HG03025 (cell line): ENCODE data around the gene SHISAL2A.

Source experiments
- ATAC-seq: cut with Tn5 transposase; IDR thresholded peaks from one replicate; pipeline ENCODE4 v1.9.1; 2021; ENCODE audit warnings: mild to moderate bottlenecking, moderate library complexity; ENCODE audit not compliant: unreplicated experiment, low FRiP score

SHISAL2A gene

DNA sequence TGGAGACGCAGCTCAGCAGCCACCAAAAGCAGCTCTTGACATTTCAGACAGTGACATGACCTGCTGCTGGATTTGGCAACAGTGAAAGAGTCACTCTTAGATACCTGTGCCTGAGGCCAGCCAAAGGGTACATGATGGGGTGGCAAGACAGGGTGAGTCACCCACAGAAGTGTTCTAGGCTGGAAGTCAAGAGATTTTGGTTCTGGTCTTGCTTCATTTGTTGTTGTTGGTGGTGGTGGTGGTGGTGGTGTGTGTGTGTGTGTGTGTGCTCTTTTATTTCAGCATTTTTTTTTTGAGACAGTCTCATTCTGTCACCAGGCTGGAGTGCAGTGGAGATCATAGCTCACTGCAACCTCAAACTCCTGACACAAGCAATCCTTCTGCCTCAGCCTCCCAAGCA is 25.8 kb downstream of the SHISAL2A start:
- ATAC-seq: no peak

DNA sequence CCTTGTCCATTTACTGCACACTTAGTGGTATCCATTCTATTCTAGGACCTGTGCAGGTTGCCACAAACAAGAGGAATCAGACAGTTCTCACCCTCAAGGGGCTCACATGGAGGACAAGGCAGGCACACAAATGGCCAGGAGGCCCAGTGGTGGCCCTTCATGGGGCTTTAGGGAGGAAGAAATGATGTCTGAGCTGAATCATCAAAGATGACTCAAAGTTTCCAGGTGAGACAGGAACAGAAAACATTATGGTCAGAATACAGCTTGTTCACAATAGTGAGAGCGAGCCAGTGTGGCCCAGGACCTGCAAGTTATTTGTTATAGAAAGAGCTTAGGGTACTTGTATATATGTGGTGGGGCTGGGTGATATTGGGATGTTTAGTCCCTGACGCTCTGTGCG is 26.4 kb downstream of the SHISAL2A start:
- no peak for ATAC-seq

DNA sequence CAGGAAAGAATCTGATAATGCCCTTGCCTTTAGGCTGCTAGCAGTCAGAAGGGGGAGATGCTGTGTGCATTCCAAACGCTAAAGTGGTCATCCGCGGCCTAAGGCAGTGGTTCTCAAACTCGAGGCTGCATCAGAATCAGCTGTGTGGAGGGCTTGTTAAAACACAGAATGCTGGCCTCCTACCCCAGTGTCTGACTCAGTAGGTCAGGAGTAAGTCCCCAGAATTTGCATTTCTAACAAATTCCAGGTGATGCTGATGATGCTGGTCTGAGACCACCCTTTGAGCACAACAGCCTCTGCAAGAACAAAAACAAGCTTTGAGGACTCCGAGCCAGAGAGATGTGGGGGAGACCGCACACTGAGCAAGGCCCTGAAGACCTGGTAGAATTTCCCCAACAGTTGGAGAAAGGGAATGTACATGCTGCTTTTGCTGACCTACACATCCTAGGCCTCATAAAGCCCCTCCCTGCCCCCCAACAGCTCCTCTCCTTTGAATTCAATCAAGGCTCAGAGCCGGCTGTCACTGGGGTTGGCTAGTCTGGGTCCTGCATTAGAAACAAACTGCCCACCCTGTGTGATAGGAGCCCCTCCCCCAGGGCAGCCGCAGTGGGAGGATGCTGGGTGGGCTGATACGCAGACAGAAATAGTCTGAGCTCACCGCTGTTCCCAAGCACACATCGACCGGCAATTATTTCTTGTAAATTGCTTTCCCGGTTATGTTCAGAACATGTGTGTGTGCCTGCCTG is 27.1 kb downstream of the SHISAL2A start:
- no peak for ATAC-seq

DNA sequence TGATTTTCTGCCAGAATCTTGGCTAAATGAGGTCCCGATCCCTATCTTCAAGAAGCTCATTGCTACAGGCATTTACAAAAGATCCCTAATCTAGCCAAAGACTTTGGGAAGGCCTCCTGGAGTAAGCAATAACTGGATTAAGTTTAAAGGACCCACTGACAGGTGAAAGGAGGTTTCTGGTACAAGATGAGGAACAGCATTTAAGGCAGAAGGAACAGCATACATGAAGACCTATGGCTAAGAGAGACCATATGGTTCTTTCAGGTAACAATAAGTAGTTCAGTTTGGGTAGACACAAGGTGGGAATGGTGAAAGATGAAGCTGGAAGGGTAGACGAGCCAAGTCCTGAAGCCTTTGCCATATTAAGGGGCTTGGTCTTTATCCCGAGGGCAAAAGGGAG is 27.8 kb downstream of the SHISAL2A start:
- no peak for ATAC-seq

DNA sequence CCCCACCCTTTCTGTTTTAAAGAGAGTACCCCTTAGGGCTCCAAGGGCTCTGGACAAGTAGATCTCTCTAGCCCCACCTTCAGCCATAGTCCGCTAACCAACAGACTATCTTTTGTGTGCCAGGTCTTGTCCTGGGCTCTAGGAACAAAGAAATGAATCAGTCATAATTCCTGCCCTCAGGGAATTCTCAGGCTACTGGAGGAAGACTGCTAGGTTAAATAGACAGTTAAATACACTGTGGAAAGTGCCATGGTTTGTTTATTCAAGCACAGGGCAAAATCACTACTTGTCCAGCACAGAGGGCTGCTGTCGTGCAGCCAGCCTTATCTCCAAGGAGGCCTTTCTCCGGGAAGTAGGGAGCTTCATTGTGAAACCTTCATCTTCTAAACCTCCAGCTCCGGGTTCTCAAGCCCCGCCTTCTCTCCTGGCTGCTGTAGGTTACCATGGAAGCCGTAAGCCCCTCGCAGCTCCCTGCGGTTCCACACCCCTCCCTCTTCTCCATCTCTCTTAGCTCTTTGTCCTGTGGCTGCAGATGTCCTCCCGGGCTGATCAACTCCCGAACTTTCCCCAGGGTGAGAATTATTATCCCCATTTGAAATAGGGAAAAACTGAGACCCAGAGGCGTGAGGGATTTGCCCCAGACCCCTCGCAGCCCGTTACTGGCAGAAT is 29.8 kb downstream of the SHISAL2A start:
- no peak for ATAC-seq

DNA sequence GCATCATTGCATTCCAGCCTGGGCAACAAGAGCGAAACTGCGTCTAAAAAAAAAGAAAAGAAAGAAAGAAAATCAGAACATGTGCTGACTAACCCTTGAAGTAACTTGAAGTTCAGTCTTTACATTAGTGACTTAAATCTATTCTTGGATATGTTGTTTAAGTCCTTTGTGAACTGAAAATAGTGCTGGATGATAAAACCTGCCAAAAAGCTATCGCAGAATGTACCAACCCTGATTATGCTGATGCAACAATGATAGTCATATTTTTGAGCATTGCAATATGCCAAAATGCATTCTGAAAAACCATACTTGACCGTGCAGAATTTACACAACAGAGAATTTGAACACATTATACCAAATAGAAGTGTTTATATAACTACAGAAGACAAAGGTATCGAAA is 30.7 kb downstream of the SHISAL2A start:
- ATAC-seq: no peak

DNA sequence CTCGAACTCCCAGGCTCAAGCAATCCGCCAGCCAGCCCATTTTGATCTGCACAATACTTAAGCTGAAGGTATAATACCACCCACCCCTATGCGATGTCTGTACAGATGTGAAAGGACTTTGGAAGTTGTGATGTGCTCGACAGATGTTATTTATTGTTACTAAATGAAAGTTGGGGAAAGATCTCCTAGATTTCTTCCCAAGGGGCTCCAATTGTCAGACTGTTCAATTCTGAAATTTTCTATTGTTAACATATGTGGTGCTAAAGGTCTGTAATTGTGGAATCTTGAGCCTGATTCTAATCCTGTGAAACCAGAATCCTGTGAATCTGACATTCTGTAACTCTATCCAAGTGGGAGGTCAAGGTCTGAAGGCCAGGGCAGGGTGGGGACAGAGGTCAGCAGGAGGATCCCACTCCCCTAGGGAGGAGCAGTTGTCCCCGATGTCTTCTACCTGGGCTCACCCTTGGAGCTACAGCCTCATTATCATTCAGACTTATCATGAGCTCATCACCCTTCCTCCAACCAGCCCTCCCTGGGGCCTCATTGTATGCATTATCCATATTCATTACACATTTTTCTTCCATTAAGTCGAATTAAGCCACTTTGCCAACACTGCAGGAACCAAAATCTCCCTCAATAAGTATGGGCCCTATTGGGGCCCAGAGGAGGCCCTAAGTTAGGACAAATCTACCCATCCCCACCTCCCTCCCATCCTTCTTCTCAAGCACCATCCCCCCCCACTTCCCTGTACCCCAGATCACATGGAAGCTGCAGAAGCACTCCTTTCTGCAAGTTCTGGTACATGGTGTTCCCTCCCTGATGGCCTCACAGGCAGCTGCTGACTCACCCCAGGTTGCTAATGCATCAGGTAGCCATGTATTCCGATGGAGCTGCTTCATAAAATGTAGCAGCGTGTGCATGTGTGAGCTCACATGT is 32.3 kb downstream of the SHISAL2A start:
- ATAC-seq: no peak

DNA sequence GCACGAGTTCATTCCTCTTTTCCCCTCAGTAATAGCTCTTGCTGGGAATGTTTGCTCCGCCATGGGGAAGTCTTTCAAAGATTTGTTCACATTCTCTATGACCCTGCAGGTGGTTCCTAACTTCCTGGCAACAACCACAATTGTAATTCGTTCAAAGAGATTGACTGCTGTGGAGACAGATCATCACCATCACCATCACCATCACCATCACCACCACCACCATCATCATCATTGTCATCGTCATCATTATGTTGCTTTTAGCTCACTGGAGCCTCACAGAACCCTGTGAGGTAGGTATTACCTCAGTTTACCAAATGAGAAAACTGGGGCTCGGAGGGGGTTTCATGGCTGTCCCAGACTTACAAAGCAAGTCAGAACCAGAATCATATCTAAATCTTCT is 34.3 kb downstream of the SHISAL2A start:
- no peak for ATAC-seq

DNA sequence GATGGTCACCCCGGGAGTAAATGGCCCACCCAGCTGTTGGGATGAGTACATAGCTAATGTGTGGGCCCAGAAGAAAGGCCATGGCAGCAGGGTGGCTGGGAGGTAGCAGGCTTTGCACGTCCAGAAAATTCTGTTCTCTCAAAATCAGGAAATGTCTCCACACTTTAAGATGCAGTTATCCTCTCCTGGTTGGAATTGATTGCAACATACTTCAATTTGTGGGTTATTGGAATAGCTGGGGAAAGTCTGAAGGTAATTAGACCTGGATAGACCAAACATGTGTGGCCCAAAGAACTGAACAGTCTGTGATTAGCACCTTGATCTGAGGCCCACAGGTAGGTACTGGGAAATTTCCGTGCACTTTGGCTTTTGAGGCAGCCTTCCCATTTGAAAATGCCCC is 35.0 kb downstream of the SHISAL2A start:
- no peak for ATAC-seq

DNA sequence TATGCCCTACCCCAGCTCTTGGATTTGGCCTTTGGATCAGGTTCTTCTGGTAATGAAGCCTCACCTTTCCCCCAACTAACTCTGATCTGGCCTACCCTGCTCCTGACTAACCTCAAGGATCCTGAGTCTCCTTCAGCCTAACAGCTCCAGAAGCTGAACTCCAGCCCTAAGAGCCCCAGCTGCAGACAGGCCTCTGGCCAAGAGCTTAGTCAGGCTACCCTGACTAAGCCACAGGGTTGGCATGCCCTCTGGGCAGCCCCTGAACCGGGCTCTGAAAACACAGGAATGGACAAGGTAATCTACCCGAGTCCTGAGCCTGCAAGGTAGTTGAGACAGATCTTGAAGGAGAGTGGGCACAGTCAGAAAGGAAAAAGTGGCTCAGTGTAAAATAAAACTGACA is 35.7 kb downstream of the SHISAL2A start:
- no peak for ATAC-seq

DNA sequence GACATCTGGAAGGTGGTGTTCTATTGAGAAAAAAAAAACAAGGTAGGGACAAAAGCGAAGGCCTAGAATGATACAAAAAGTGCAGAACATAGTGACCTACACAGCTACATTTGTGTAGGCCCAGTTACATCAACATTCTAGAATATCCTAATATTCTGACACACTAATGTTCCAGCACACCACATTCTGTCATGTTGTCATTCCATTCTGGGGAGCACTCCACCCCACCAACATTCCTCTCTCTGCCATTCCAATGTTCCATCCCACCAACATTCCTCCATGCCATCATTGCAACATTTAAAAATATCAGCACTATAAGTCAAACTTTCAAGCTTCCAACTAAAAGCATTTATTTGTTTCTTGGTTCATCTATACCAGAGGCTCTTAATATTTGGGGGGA is 36.7 kb downstream of the SHISAL2A start:
- no peak for ATAC-seq

DNA sequence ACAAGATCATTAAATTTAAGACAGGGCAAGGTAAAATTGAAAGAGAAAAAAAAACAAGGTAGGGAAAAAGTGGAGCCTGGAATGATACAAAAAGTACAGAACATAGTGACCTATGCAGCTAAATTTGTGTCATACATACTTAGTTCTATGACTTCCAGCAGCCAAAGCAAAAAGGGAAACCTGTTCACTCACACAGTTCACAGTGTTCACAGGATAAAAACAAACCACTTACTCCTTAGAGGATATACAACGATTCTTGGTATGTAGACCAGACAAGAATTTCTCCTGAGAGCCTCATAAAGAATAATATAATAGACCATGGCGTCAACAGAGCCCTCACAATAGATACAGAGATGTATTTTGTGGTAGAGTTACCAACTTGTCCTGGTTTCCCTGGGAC is 37.6 kb downstream of the SHISAL2A start:
- ATAC-seq: no peak

DNA sequence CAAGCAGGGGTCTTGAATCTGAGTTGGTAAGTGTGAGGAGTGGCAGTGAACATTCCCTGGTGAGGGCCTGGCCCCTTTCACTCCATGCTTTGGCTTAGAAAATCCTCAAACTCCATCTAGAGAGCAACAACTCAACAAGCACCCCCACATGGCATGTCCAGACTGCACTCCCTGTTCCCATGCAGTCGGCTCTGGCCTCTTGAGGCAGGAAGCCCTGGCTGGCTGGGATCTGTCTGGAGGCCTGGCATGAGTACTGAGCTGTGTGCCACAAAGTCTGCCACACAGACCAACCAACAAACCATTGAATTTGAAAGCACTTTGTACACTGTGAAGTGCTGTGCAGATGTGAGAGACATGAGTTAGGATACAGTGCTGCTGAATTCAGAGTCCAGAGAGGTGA is 40.0 kb downstream of the SHISAL2A start:
- ATAC-seq: no peak

DNA sequence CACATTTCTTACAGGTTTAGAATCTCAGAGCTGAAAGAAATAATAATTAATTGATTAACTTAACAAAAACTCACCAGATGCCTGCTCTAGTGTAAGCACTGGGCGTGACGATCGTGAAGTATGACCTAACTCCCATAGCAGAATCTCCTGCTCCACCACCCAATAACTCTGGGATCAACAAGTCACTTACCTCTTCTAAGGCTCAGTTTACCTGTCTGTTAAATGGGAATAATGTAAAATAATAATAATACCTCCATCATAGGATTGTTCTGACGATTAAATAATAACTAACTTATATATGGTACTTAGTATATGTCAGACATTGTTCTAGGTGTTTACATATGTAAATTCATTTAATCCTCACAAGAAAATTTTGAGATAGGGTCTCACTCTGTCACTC is 40.5 kb downstream of the SHISAL2A start:
- ATAC-seq: no peak

DNA sequence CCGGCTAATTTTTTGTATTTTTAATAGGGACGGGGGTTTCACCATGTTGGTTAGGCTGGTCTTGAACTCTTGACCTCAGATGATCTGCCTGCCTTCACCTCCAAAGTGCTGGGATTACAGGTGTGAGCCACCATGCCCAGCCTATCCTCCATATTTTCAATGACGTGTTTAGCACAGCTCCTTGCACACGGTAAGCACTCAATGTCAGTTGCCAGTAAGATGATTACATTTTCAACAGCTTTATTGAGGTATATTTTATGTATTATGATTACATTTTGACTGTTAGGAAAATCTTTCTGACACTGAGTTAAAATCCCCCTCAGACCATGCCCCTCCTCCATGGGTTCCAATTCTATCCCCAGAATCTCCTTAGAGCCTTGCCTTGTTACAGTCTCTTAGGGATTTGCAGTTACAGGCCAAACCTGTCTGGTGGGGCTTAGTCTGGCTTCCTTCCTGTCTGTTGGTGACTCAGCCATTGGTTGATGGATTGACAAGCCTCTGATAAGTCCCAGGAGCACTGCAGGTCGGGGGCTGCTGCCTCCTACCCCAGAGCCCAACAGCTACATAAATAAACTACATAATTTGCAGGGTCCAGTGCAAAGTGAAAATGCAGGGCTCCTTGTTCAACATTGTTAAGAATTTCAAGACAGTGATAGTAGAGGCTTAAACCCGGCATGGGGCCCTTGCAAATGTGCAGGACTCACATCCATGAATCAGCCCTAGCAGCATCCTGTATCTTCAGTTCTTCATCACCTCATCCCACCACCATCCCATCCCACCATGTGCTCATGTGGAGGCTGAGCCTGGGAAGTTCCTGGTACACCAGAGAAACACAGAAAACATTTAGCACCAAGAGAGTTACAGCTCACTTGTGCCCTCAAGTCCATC is 41.8 kb downstream of the SHISAL2A start:
- no peak for ATAC-seq

DNA sequence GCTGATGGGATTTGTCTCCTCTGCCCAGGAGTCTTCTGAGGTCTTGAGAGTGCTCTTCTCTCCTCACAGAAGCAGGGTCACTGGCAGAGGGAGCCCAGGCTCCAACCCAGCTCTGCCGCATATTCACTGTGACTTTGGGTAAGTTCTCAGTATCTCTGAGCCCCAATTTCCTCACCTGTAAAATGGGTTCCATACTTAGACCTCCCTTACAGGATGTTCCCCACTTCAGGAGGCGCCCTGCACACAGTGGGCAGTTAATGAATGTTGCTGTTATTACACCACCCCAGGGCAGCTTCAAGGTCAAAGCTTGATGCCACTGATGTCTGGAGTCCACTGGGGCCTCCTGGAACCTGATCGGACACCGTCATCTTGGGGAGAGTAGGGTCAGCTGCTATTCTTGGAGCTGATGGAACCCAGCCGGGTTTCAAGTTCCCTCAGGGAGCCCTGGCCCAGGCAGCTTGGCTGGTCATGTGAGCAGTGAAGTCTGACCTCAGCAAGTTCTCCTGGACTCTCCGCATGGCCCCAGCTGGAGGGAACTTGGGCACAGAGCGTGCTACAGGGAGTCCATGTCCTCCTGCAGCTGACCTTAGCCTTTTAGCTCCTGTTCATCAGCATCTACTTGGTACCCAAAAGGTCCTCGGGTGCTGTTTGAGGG is 43.4 kb downstream of the SHISAL2A start:
- no peak for ATAC-seq

DNA sequence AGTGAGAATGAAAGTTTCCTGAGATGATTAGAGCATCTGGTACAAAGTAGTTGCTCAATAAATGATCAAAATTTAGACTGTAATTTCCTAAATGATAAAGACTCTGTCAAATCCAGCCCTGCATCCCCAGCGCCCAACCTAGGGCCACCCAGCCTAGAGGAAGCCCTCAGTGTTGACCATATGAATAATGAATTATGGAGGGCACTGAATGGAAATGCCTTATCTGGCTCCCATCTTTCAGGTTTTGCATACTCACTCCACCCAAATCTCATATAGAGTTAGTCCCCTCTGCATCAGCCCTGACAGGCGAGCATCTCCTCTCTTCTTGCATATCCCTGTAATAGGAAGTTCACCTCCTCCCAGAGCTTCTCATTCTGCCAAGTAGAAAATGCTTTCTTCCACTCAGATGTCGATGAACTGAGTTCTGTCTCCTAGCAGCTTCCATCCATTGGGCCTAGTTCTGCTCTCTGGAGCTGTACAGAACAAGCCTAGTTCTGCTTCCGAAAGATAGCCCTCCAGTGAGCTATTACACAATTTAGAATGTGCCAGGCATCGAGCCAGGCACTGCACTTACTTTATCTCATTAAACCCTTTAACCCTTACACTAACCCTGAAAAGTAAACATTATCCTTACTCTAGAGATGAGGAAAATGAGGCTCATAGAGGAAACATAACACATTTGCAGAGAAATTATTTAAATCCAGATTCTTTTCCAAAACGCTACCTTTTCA is 44.3 kb downstream of the SHISAL2A start:
- no peak for ATAC-seq

DNA sequence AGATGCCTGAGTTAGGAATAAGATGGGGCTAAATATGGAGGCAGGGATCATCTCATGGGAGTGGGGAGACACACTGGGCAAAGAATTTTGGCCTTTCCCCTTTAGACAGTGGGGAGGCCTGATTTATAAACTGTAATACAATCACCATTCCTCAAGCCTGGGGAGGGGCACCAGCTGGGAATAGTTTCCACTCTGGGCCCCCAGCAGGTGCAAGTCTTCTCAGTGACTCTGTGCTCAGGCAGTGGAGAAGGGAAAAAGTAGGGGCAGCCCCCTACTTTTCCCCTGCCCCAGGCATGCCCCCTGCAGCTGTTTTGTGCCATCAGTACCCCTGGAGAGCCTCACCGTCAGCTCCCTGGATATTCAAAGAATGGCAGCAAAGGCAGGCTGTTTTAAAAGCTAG is 46.1 kb downstream of the SHISAL2A start:
- ATAC-seq: no peak

DNA sequence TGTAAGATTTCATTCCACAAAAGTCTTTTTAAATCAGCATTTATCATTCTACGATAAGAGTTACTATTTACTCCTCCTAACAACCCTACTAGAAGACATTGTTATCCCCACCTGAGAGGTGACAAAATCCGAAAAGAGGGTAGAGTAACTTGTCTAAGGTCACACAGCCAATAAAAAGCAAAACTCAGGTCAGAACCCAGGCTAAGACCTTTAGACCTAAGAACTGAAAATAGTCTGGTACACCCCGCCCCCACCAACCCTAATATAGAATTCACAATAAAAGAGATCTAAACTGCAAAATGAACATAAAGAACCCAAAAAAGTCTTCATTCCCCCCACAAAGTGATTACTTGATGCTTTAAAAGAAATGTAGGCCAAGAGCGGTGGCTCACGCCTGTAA is 46.5 kb downstream of the SHISAL2A start:
- no peak for ATAC-seq
